Measurements from ENCODE around the gene HIRA.
A peak's percentile ranks its signal among the peaks of the same experiment; 100 is the strongest.

Gene HIRA

DNA sequence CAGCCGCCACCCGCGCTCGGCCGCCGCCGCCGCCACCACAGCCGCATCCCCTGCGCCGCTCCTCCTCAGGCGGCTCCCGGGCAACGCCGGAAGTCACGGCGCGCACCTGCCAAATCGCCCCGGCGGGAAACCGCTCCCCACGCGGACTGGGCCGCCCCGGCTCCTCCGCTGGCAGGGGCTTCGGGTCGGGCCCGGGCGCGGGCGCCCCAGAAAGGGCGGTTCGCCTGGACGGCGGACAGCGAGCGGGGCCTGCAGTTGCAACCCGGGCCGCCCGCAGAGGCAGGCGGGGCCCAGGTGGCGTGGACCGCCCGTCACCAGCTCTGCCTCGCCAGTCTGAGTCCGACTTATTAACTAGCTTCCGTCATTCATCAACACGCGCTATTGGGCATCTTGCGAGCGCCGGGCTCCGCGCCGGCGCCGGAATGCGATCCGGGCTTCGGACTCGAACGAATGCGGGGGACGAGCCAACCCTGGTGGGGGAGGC, at the start of gene HIRA:
Gene HIRA, minus strand, starts transcription at position 85 of the 484 bp plus-strand sequence. CDS start 257 bp downstream, outside the sequence.
- H3K27me3 ChIP-seq (ENCODE audit: insufficient read depth, low read length) = no peaks in the 10 kb centered on the region
- peak within 1 kb of the TSS; percentile 76 for H2AFZ ChIP-seq (ENCODE audit: low read depth, low read length)
- peak within 1 kb of the TSS; percentile 76 for H3K4me3 ChIP-seq (ENCODE audit: low read length)
- no peaks in the 10 kb centered on the region for H3K9me3 ChIP-seq (ENCODE audit: low read length)
- peaks cover 21% of the 10 kb centered on the region for H3K36me3 ChIP-seq (ENCODE audit: insufficient read depth, low read length)
- H3K4me1 ChIP-seq (ENCODE audit: insufficient read depth, low read length) = peaks cover 20% of the 10 kb centered on the region

DNA sequence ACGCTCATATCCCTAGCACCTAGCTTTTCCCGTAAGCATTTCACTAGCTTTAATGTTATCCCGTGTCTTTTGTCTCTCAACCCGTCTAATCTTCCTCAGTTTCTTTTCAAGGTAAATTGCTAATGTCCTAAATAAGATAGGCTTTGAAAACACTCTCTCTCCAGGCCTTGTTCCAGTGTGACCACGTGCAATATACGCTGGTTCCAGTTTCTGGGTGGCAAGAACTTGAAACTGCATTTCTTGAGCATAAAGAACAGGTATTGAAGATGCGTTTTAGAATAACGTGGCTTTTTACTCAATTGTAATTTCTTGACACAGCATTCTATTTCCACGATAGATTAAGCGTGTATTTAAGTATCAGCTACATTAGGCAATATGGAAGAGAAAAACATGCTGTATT, 49.3 kb upstream of the HIRA start:
- Histone ChIP-seq H3K36me3 (ENCODE audit: insufficient read depth, low read length) (peaks cover 32% of the 10 kb centered on the region), H2AFZ (ENCODE audit: low read depth, low read length) (no peak overlapping the region), H3K27me3 (ENCODE audit: insufficient read depth, low read length) (no peaks in the 10 kb centered on the region), H3K4me3 (ENCODE audit: low read length) (peak overlapping the region; percentile 69), H3K9me3 (ENCODE audit: low read length) (no peaks in the 10 kb centered on the region), H3K4me1 (ENCODE audit: insufficient read depth, low read length) (peaks cover 22% of the 10 kb centered on the region)

DNA sequence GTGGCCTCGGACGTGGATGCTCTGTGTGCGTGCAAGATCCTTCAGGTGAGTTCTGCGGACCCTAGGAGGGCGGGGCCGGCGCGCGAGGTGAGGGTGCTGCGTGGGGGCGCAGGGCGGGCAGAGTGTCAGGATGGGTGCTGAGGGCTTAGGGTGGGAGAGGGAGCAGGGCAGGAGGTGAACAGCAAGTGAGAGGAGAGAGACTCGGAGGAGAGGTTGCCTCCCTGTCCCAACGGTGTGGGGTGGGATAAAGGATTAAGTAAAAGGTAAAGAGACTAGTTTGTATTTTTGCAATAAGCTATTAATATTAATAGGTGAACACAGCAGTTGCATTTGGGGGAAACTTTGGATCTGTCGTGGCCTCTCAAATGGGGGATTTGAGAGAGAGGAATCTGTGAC, 48.6 kb upstream of the HIRA start:
- H3K9me3 ChIP-seq (ENCODE audit: low read length) = no peaks in the 10 kb centered on the region
- H3K36me3 ChIP-seq (ENCODE audit: insufficient read depth, low read length) = peaks cover 33% of the 10 kb centered on the region
- H2AFZ ChIP-seq (ENCODE audit: low read depth, low read length) = peak overlapping the region; percentile 71
- peak overlapping the region; percentile 69 for H3K4me3 ChIP-seq (ENCODE audit: low read length)
- peaks cover 22% of the 10 kb centered on the region for H3K4me1 ChIP-seq (ENCODE audit: insufficient read depth, low read length)
- H3K27me3 ChIP-seq (ENCODE audit: insufficient read depth, low read length) = no peaks in the 10 kb centered on the region

GRCh38 chr22:19479355-19480172, 48.0 kb upstream of the HIRA start, which contains the start of gene CDC45:
CDC45 (plus strand) TSS chr22:19479920; CDS start chr22:19479969, 49 bp downstream.
- H3K27me3 ChIP-seq (ENCODE audit: insufficient read depth, low read length) = no peaks in the 10 kb centered on the region
- peaks cover 22% of the 10 kb centered on the region for H3K4me1 ChIP-seq (ENCODE audit: insufficient read depth, low read length)
- H2AFZ ChIP-seq (ENCODE audit: low read depth, low read length) = peak within 1 kb of the TSS; percentile 71
- H3K9me3 ChIP-seq (ENCODE audit: low read length) = no peaks in the 10 kb centered on the region
- peak within 1 kb of the TSS; percentile 100 for H3K4me3 ChIP-seq (ENCODE audit: low read length)
- H3K36me3 ChIP-seq (ENCODE audit: insufficient read depth, low read length) = peaks cover 33% of the 10 kb centered on the region

DNA sequence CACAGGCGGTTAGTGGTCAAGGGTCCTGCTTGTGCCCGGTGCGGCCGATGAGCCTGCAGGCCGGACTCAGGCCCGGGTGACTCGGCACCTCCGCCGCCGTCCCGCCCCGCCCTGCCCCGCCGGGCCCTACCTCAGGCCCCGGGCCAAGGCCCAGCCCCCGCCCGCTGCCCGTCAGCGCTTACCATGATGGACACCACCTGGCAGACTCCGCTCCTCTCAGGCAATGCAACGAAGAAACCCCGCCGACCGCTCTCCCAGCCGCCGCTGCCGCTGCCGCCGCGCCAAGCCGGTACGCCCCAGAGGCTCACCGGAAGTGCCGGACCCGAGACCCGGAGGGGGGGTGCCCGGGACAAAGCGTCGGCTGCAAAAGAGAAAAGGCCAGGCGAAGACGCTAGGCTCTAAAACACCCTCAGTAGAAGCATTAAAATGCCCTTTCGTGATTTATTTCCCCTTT, 47.4 kb upstream of the HIRA start, which contains the start of gene UFD1:
Gene UFD1, minus strand, starts transcription at position 293 of the 454 bp plus-strand sequence. Its CDS starts 108 bp downstream, at position 185.
- H3K27me3 ChIP-seq (ENCODE audit: insufficient read depth, low read length) = no peaks in the 10 kb centered on the region
- H2AFZ ChIP-seq (ENCODE audit: low read depth, low read length) = peak within 1 kb of the TSS; percentile 71
- H3K9me3 ChIP-seq (ENCODE audit: low read length) = no peaks in the 10 kb centered on the region
- H3K36me3 ChIP-seq (ENCODE audit: insufficient read depth, low read length) = peaks cover 30% of the 10 kb centered on the region
- H3K4me1 ChIP-seq (ENCODE audit: insufficient read depth, low read length) = peaks cover 22% of the 10 kb centered on the region
- peak within 1 kb of the TSS; percentile 100 for H3K4me3 ChIP-seq (ENCODE audit: low read length)

- H3K27me3 ChIP-seq (ENCODE audit: insufficient read depth, low read length) = no peaks in the 10 kb centered on the region
- H3K9me3 ChIP-seq (ENCODE audit: low read length) = no peaks in the 10 kb centered on the region
- H3K36me3 ChIP-seq (ENCODE audit: insufficient read depth, low read length) = peaks cover 31% of the 10 kb centered on the region
- H2AFZ ChIP-seq (ENCODE audit: low read depth, low read length) = peak overlapping the region; percentile 69
- peaks cover 22% of the 10 kb centered on the region for H3K4me1 ChIP-seq (ENCODE audit: insufficient read depth, low read length)
- H3K4me3 ChIP-seq (ENCODE audit: low read length) = peak overlapping the region; percentile 100
These were observed 46.7 kb upstream of the HIRA start for GRCh38 chr22:19478045-19478900.

DNA sequence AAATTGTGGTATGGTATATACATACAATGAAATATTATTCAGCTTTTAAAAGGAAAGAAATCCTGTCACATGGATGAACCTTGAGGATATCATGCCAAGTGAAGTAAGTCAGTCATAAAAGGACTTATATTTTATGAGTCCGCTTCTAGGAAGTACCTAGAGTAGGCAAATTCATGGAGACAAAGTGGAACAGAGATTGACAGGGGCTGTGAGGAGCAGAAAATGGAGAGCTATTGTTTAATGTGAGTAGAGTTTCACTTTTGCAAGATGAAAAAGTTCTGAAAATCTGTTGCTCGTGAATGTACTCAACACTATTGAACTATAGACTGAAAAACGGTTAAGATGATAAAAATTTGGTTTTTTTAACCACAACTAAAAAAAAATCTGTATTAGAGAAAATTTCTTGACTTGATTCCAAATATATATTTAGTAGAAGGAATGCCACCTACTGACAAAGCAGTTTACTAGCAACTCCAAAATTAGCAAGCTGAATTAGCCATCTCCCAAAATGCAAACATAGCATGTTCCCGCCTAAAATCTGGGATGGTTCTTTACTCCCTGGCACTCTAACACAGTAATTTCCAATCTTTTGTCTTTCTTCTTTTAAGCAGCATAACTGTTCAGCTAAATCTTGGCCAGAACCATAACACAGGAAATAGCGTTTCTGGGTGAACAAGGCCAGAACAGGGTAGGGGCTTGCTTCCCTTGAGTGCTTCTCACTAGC, 46.0 kb upstream of the HIRA start:
- no peak overlapping the region for H2AFZ ChIP-seq (ENCODE audit: low read depth, low read length)
- peaks cover 22% of the 10 kb centered on the region for H3K4me1 ChIP-seq (ENCODE audit: insufficient read depth, low read length)
- H3K9me3 ChIP-seq (ENCODE audit: low read length) = no peaks in the 10 kb centered on the region
- peaks cover 34% of the 10 kb centered on the region for H3K36me3 ChIP-seq (ENCODE audit: insufficient read depth, low read length)
- H3K4me3 ChIP-seq (ENCODE audit: low read length) = peak overlapping the region; percentile 100
- no peaks in the 10 kb centered on the region for H3K27me3 ChIP-seq (ENCODE audit: insufficient read depth, low read length)

- peaks cover 22% of the 10 kb centered on the region for H3K4me1 ChIP-seq (ENCODE audit: insufficient read depth, low read length)
- no peaks in the 10 kb centered on the region for H3K27me3 ChIP-seq (ENCODE audit: insufficient read depth, low read length)
- no peaks in the 10 kb centered on the region for H3K9me3 ChIP-seq (ENCODE audit: low read length)
- no peak overlapping the region for H2AFZ ChIP-seq (ENCODE audit: low read depth, low read length)
- no peak overlapping the region for H3K4me3 ChIP-seq (ENCODE audit: low read length)
- H3K36me3 ChIP-seq (ENCODE audit: insufficient read depth, low read length) = peaks cover 43% of the 10 kb centered on the region
These were observed 44.5 kb upstream of the HIRA start for GRCh38 chr22:19476023-19476422.

DNA sequence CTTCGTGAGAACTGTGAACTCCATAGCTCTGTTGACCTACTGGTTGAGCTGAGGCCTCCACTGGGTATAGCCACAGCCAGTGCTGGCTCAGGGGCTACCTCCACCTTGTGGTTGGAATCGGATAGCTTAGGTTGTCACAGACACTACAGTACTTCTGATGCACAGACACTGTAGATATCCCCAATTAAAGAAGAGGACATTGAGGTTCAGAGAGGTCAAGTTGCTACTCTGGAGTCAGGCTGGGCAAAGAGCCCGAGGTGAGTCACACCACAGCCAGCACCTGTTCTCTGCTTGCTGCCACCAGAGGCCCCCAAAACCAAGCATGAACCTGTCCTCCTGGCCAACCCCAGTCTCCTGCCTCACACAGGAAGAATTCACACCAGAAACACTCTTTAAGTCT, 42.0 kb upstream of the HIRA start:
- H2AFZ ChIP-seq (ENCODE audit: low read depth, low read length) = no peak overlapping the region
- no peak overlapping the region for H3K4me3 ChIP-seq (ENCODE audit: low read length)
- peaks cover 13% of the 10 kb centered on the region for H3K4me1 ChIP-seq (ENCODE audit: insufficient read depth, low read length)
- H3K9me3 ChIP-seq (ENCODE audit: low read length) = no peaks in the 10 kb centered on the region
- no peaks in the 10 kb centered on the region for H3K27me3 ChIP-seq (ENCODE audit: insufficient read depth, low read length)
- peaks cover 63% of the 10 kb centered on the region for H3K36me3 ChIP-seq (ENCODE audit: insufficient read depth, low read length)

GRCh38 chr22:19472233-19472632, 40.7 kb upstream of the HIRA start:
- H3K27me3 ChIP-seq (ENCODE audit: insufficient read depth, low read length) = no peaks in the 10 kb centered on the region

DNA sequence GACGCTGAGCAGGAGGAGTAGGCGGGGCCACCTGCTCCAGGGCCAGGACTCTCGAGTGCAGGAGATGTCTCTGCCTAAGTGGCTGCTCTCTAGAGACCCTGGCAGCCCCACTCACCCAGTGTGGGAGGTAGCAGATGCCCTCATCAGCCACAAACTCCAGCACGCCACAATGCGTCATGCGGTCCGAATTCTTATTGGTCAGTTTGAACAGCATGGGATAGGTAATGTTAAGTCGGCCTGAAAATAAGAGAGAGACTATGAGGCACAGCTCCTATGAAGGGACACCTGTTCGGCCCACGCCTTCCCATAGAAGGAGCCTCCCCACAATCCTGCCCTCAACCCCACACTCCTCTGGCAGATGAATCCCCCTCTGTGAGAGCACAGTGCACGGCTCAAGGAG, 40.0 kb upstream of the HIRA start:
- Histone ChIP-seq H2AFZ (ENCODE audit: low read depth, low read length) (no peak overlapping the region), H3K27me3 (ENCODE audit: insufficient read depth, low read length) (no peaks in the 10 kb centered on the region), H3K4me3 (ENCODE audit: low read length) (no peak overlapping the region), H3K4me1 (ENCODE audit: insufficient read depth, low read length) (no peaks in the 10 kb centered on the region), H3K9me3 (ENCODE audit: low read length) (no peaks in the 10 kb centered on the region), H3K36me3 (ENCODE audit: insufficient read depth, low read length) (peaks cover 83% of the 10 kb centered on the region)

More at GRCh38 chr22:19472233-19472632, 40.7 kb upstream of the HIRA start:
- Histone ChIP-seq H2AFZ (ENCODE audit: low read depth, low read length) (no peak overlapping the region), H3K4me3 (ENCODE audit: low read length) (no peak overlapping the region), H3K4me1 (ENCODE audit: insufficient read depth, low read length) (peaks cover 2% of the 10 kb centered on the region), H3K36me3 (ENCODE audit: insufficient read depth, low read length) (peaks cover 77% of the 10 kb centered on the region), H3K9me3 (ENCODE audit: low read length) (no peaks in the 10 kb centered on the region)

DNA sequence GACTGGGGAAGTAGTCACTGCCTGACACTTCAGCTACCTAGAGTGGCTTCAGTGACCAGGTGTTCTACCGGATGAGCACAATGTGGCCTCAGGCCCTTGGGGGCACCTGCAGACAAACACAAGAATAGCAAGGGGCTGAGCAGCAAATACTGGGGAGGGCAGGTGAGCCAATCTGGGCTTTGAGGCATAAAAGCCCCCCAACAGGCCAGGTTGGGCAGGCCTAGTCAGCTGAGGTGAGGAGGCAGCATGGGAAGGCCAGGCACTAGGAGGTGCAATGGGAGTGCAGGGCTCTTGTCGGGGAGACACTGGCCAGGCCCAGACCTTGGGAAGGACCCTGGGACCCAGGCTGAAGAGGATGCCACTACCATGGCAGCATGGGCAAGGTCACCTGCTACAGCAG, 38.5 kb upstream of the HIRA start:
- Histone ChIP-seq H2AFZ (ENCODE audit: low read depth, low read length) (no peak overlapping the region), H3K27me3 (ENCODE audit: insufficient read depth, low read length) (no peaks in the 10 kb centered on the region), H3K36me3 (ENCODE audit: insufficient read depth, low read length) (peaks cover 90% of the 10 kb centered on the region), H3K9me3 (ENCODE audit: low read length) (no peaks in the 10 kb centered on the region), H3K4me1 (ENCODE audit: insufficient read depth, low read length) (no peaks in the 10 kb centered on the region), H3K4me3 (ENCODE audit: low read length) (no peak overlapping the region)
